Thoracic aorta (tissue), 2 donors: ENCODE results near the gene MBD3L2. TPM values are rescaled to one million over a fixed set of nuclear protein-coding genes. Genes with fewer than 3 reads are reported as not detected.
"Not testable (repeated sequence)": the region's sequence is repeated elsewhere in the genome, so short reads cannot be mapped to it uniquely, and the experiment has no call there.

Experiments used
- ATAC-seq: fragments of 150-250 bp; one replicate; pipeline ENCODE4 v1.8.0; 2017; ENCODE audit warnings: low read depth; ENCODE audit not compliant: insufficient number of reproducible peaks, low FRiP score
- DNase-seq: peaks from one replicate; pipeline ENCODE4 v3.0.0-alpha.2; 2020; ENCODE audit warnings: low spot score
- H3K27ac ChIP-seq, 2 donors: fragments of 200-600 bp; sonication (generic); 1 replicate in 1 of 2; 2 replicates in 1 of 2; pipeline ENCODE4 v1.5.1; 2016; ENCODE audit warnings: mild to moderate bottlenecking in 2 of 2, moderate library complexity in 2 of 2
- H3K27me3 ChIP-seq: fragments of 200-600 bp; sonication (generic); replicated peaks from 2 replicates; pipeline ENCODE4 v1.6.0; 2016; ENCODE audit warnings: mild to moderate bottlenecking; ENCODE audit not compliant: insufficient read depth
- H3K36me3 ChIP-seq: fragments of 200-600 bp; sonication (generic); one replicate; pipeline ENCODE4 v1.5.1; 2016
- H3K4me1 ChIP-seq, 2 donors: fragments of 200-600 bp; sonication (generic); 1 replicate in 1 of 2; 2 replicates in 1 of 2; pipeline versions ENCODE4 v1.5.1 to v1.6.0; 2016; ENCODE audit warnings: low read depth in 2 of 2, mild to moderate bottlenecking in 1 of 2; ENCODE audit not compliant: control insufficient read depth in 1 of 2
- H3K4me3 ChIP-seq: fragments of 200-600 bp; sonication (generic); 2 replicates; pipeline ENCODE4 v1.5.1; 2016; ENCODE audit warnings: mild to moderate bottlenecking
- H3K9me3 ChIP-seq: fragments of 200-600 bp; sonication (generic); 2 replicates; pipeline ENCODE4 v1.5.1; 2016
- total RNA-seq, 2 donors: library from RNA; depleted of rRNA; stranded (reverse); fragments of >200 nt; gene quantifications; one replicate each; pipeline versions ENCODE4 v1.1.0 to v1.2.3, GENCODE V29; 2016
- TF ChIP-seq, protein P1 (sequence below): fragments of 200-600 bp; sonication (generic); IDR thresholded peaks from one replicate; pipeline ENCODE4 v1.5.1; 2019; ENCODE audit warnings: antibody characterized with exemption

The MBD3L2 gene
- total RNA-seq, 2 donors from 2014 or later = not detected

DNA sequence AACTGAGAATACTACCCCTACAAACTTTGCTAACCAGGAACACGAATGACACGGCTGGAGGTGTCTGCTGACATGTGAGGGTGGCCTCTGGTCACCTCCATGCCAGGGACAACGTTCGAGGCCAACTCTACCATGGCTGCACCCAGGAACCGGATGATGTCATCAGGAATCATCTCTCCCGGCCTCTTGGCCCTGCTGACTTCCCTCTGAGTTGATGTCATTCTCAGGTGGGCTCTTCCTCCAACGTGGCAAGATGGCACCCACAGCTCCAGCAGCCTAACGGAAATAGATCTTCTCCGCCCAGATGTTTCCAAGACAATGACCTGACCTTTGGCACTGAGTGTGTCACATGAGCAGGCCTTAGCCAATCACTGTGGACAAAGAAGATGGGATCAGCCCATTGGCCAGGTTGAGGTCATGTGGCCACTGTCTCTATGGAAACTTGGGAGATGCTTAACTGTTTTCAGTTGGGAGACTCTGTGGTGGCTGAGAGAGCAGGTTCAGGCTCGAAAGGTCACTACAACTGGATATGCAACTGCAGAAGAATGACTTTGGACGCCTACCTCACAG is 42.9 kb upstream of the MBD3L2 start:
- TF ChIP-seq, protein P1, sequence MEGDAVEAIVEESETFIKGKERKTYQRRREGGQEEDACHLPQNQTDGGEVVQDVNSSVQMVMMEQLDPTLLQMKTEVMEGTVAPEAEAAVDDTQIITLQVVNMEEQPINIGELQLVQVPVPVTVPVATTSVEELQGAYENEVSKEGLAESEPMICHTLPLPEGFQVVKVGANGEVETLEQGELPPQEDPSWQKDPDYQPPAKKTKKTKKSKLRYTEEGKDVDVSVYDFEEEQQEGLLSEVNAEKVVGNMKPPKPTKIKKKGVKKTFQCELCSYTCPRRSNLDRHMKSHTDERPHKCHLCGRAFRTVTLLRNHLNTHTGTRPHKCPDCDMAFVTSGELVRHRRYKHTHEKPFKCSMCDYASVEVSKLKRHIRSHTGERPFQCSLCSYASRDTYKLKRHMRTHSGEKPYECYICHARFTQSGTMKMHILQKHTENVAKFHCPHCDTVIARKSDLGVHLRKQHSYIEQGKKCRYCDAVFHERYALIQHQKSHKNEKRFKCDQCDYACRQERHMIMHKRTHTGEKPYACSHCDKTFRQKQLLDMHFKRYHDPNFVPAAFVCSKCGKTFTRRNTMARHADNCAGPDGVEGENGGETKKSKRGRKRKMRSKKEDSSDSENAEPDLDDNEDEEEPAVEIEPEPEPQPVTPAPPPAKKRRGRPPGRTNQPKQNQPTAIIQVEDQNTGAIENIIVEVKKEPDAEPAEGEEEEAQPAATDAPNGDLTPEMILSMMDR = no peak
- no peak overlapping the region for H3K4me3 ChIP-seq

GRCh38 chr19:7007859-7008258 is 41.3 kb upstream of the MBD3L2 start:
- DNase-seq (no peak), ATAC-seq (no peak)
- TF ChIP-seq, protein P1 = no peak
- no peaks in the 10 kb centered on the region for H3K4me1 ChIP-seq
- no peak overlapping the region for H3K4me3 ChIP-seq
- H3K27ac ChIP-seq = no peak overlapping the region
- no peaks in the 10 kb centered on the region for H3K9me3 ChIP-seq
- no peaks in the 10 kb centered on the region for H3K36me3 ChIP-seq
- H3K27me3 ChIP-seq = no peaks in the 10 kb centered on the region

More for the DNA sequence above, 42.9 kb upstream of the MBD3L2 start:
- H3K27ac ChIP-seq = no peak overlapping the region
- DNase-seq (no peak), ATAC-seq (no peak)
- no peaks in the 10 kb centered on the region for H3K27me3 ChIP-seq
- H3K4me1 ChIP-seq = no peaks in the 10 kb centered on the region
- H3K9me3 ChIP-seq = no peaks in the 10 kb centered on the region
- no peaks in the 10 kb centered on the region for H3K36me3 ChIP-seq

GRCh38 chr19:7010722-7011593 is 38.2 kb upstream of the MBD3L2 start:
- Histone ChIP-seq H3K4me1 (no peaks in the 10 kb centered on the region), H3K27ac (no peak overlapping the region), H3K27me3 (no peaks in the 10 kb centered on the region), H3K36me3 (no peaks in the 10 kb centered on the region), H3K9me3 (no peaks in the 10 kb centered on the region), H3K4me3 (no peak overlapping the region)
- ATAC-seq (no peak), DNase-seq (no peak)
- TF ChIP-seq, protein P1 = no peak

- TF ChIP-seq, protein P1 = no peak
- H3K36me3 ChIP-seq = no peaks in the 10 kb centered on the region
- ATAC-seq = no peak
Measured at GRCh38 chr19:7013678-7014077, 35.4 kb upstream of the MBD3L2 start.

GRCh38 chr19:7018828-7019227 is 30.3 kb upstream of the MBD3L2 start:
- Histone ChIP-seq H3K36me3 (no peaks in the 10 kb centered on the region), H3K9me3 (no peaks in the 10 kb centered on the region), H3K27ac (no peak overlapping the region), H3K4me3 (no peak overlapping the region), H3K4me1 (no peaks in the 10 kb centered on the region), H3K27me3 (no peaks in the 10 kb centered on the region)
- no peak for ATAC-seq
- TF ChIP-seq, protein P1 = no peak
- DNase-seq = no peak

More at GRCh38 chr19:7013678-7014077, 35.4 kb upstream of the MBD3L2 start:
- Histone ChIP-seq H3K27me3 (no peaks in the 10 kb centered on the region), H3K4me1 (no peaks in the 10 kb centered on the region), H3K4me3 (no peak overlapping the region), H3K27ac (no peak overlapping the region), H3K9me3 (no peaks in the 10 kb centered on the region)
- DNase-seq = no peak

GRCh38 chr19:7021331-7021730 is 27.8 kb upstream of the MBD3L2 start, which contains the start of gene MBD3L2B:
MBD3L2B (minus strand) TSS chr19:7021431; CDS start chr19:7021397, 34 bp downstream.
- not testable (repeated sequence) for H3K27ac ChIP-seq, H3K4me3 ChIP-seq, H3K9me3 ChIP-seq, ATAC-seq, H3K4me1 ChIP-seq, H3K36me3 ChIP-seq, H3K27me3 ChIP-seq, DNase-seq

GRCh38 chr19:7028790-7029189 is 20.3 kb upstream of the MBD3L2 start:
- H3K4me1 ChIP-seq, H3K4me3 ChIP-seq, DNase-seq, H3K27me3 ChIP-seq, H3K27ac ChIP-seq, H3K9me3 ChIP-seq, ATAC-seq, H3K36me3 ChIP-seq: not testable (repeated sequence)
